CD4-positive, alpha-beta T cell treated with Interleukin-6 at 100 ng/mL for 8 hours (primary cell): Measurements from ENCODE around the gene DTWD2.
"Not testable (repeated sequence)": the region's sequence is repeated elsewhere in the genome, so short reads cannot be mapped to it uniquely, and the experiment has no call there.

Source experiments
- DNase-seq: peaks from one replicate; pipeline ENCODE4 v3.0.0-alpha.2; 2020; ENCODE audit warnings: mixed read lengths, low spot score

Gene DTWD2

GRCh38 chr5:118873417-118873816 lies 114.9 kb downstream of the DTWD2 start:
- no peak for DNase-seq

DNA sequence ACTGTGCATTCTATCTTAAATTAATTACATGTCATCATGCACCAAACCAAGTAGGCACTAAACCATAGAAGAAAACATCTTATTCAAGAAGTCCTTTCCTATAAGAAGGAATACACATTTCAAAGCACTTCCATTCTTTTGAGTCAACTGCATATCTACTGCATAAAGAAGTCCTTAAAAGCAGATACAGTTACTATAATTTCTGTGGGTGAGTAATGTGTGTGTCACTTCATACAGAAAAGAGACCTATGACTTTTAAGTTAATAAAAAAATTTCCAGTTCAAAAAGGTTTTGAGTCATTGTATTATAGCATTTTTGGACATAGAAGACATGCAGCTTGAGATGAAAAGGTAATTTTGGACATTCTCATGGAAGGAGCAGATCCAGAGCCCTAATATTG lies 125.0 kb downstream of the DTWD2 start:
- no peak for DNase-seq

- DNase-seq: no peak
Observed at GRCh38 chr5:118862596-118862995, 125.8 kb downstream of the DTWD2 start.

DNA sequence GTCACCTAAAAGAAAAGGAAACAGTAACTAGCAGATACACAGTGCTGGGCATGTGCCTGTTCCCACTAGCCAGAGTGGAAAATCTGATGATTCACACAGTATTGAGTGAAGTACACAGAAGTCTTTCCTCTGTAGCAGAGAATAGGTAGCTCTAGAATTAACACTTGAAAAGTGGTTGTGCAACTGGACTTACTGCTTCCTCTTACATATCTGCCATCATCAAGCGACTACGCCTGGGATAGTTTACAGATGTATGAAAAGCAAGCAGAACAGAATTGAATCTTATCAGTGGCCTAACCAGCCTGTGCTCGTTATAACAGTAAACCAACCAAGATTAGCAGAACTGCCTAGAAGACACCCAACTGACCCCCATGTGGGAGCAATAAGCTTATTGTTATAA lies 130.6 kb downstream of the DTWD2 start:
- no peak for DNase-seq

DNA sequence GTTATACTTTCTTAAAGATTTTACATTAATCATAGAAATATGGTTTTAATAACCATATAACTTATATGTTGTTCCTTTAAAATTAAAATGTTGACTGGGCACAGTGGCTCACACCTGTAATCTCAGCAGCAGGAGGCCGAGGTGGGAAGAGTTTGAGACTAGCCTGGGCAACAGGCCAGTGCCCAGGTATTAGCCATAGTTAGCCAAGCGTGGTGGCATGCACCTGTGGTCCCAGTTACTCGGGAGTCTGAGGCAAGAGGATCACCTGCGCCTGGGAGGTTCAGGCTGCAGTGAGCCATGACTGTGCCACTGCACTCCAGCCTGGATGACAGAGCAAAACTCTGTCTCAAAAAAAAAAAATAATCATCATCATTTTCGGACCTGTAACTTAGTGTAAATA lies 133.5 kb downstream of the DTWD2 start:
- no peak for DNase-seq

GRCh38 chr5:118851785-118852184 lies 136.6 kb downstream of the DTWD2 start:
- not testable (repeated sequence) for DNase-seq

DNA sequence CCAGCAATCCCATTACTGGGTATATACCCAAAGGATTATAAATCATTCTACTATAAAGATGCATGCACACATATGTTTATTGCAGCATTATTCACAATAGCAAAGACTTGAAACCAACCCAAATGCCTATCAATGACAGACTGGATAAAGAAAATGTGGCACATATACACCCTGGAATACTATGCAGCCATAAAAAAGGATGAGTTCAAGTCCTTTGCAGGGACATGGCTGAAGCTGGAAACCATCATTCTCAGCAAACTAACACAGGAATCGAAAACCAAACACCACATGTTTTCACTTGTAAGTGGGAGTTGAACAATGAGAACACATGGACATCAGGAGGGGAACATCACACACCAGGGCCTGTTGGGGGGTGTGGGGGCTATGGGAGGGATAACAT lies 138.8 kb downstream of the DTWD2 start:
- DNase-seq: not testable (repeated sequence)

GRCh38 chr5:118844351-118844750 lies 144.0 kb downstream of the DTWD2 start:
- DNase-seq: no peak

- no peak for DNase-seq
Observed at GRCh38 chr5:118834710-118835109, 153.6 kb downstream of the DTWD2 start.

DNA sequence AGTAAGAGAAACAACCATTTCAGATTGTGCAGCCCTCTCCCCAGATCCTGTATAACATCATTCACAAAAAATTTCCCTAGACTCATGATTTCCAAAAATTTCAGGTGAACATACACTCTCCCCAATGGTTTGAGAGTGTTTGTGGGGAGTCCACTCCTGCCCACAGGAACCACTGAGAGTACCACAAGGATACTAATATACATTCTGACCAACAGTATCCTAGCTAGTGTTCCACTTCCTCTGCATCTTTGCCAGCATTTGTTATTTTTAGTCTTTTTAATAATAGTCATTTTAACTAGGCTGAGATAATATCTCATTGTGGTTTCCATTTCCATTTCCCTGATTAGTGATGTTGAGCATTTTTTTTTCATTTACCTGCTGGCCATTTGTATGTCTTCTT lies 155.4 kb downstream of the DTWD2 start:
- DNase-seq: no peak

DNA sequence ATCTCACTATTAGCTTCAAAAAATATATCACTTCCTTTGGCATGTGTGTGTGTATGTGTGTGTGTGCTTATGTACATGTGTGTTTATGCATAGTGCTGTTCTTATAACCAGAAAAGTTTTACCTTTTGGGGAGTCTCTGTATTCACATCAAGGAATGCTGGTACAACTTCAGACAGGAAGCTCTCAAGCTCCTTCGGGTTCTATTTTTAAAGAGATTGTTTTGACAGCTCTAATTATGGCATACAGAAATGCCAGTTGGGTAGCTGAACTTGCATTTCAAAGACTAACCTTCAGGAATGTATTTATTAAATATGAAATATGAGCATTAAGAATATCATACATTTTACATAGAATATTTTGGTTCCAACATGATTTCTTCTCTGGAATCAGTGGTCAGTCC lies 163.1 kb downstream of the DTWD2 start:
- no peak for DNase-seq

GRCh38 chr5:118818604-118819003 lies 169.7 kb downstream of the DTWD2 start:
- no peak for DNase-seq

DNA sequence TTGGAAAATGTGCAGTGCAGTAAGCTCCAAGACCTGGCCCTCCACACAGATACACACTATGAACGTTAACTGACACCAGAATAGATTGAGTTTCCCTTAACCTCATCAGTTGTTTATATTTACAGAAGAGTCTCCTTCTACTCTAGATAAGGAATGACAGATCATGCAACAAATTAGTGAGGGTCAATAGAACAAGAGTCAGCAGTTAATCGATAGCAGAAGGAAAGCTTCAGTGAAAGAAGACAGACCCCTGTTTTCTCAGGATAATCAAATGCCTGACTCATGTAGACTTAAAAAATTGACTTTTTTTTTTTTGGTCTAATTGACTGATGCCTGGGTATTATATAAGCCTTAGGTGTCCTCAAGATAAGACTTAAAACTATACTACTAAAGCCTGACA lies 179.9 kb downstream of the DTWD2 start:
- DNase-seq: no peak

DNA sequence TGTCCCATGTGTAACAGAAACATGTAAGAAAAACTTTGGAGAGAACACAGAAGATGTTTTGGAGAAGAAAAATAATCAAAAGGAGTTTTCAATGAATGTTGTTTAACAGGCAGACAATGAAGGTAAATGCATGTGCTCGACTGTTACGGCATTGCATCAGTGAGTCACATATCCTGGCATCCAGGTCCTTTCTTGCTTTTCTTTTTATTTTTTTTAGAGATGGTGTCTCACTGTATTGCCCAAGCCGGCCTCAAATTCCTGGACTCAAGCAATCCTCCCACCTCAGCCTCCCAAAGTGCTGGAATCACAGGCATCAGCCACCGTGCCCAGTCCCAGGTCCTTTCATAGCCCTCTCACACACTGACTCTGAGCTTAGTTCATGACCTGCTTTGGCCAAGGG lies 181.8 kb downstream of the DTWD2 start:
- no peak for DNase-seq

DNA sequence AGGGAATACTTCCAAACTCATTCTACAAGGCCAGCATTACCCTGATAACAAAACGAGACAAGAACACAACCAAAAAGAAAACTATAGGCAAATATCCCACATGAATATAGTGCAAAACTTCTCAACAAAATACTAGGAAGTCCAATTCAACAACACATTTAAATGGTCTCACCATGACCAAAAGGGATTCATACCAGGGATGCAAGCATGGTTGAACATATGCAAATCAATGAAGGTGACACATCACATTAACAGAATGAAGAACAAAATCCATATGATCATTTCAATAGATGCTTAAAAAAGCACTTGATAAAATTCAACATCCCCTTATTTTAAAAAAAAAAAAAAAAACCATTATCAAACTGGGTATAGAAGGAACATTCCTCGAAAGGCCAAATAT lies 186.0 kb downstream of the DTWD2 start:
- no peak for DNase-seq

DNA sequence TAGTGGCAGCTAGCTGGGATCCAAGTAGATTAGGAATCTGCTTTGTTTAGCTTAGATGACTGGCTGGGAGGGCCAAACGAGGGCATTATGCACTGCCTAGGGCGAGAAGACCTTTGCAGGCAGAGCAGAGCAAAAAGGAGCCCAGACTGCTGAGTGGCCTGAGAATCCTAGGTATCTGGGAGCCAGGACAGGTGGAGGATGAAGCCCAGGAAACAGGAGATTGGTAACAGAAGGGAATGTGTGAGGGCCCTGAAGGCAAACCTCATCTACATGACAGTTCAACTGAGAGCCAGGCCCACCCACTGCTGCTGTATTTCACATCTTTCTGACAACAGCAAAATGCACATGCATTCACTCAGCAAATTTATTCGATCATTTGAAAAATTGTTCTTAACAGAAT lies 192.3 kb downstream of the DTWD2 start:
- DNase-seq: no peak

GRCh38 chr5:118794281-118794680 lies 194.1 kb downstream of the DTWD2 start:
- no peak for DNase-seq

- no peak for DNase-seq
Observed at GRCh38 chr5:118793652-118794051, 194.7 kb downstream of the DTWD2 start.

- DNase-seq: no peak
Observed at GRCh38 chr5:118793091-118793490, 195.3 kb downstream of the DTWD2 start.

- peak; percentile 6 for DNase-seq
Observed at GRCh38 chr5:118791926-118792734, 196.2 kb downstream of the DTWD2 start.

DNA sequence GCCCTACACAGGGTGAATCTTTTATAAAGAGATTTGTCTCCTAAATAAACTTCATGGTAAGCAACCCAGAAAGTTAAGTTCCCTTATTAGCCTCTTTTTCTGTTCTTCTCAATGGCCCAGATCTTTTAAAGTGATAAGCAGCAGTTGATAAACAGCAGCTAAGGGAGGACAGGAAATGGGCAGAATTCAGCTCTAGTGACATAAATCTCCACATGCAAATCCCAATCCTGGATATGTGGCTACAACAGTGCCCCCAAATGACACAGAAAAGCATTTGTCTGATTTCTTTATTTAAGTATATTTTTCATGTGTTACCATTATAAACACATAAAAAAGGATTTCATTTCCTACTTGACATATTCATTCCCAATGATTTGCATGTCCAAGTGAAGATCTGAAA lies 199.0 kb downstream of the DTWD2 start:
- no peak for DNase-seq

GRCh38 chr5:118788351-118788750 lies 200.0 kb downstream of the DTWD2 start:
- no peak for DNase-seq
